HepG2 (cell line): ENCODE results near the gene RAP1GAP2. TPM values are rescaled to one million over a fixed set of nuclear protein-coding genes. Genes with fewer than 3 reads are reported as not detected.

Source experiments
- FOXO4 ChIP-seq: sonication (generic); formaldehyde crosslinking; conservative IDR thresholded peaks from 2 replicates; pipeline ENCODE4 v1.8.1; 2023; ENCODE audit warnings: missing genetic modification reagents
- KAT8 ChIP-seq: IDR thresholded peaks from 2 replicates; pipeline ENCODE4 v1.6.1; 2016; ENCODE audit warnings: missing genetic modification reagents, missing compliant biosample characterization
- NONO ChIP-seq, 2 experiments: fragments of 450-650 bp in 1 of 2; sonication (generic) in 1 of 2; formaldehyde crosslinking in 1 of 2; IDR thresholded peaks in 1 of 2; conservative IDR thresholded peaks in 1 of 2; 2 replicates each; pipeline versions ENCODE4 v1.6.1 to v1.8.0; 2017 to 2022; ENCODE audit warnings: mild to moderate bottlenecking in 1 of 2, missing genetic modification reagents in 1 of 2, moderate library complexity in 1 of 2
- SOX13 ChIP-seq, 3 experiments: fragments of 450-650 bp in 1 of 3; sonication (generic) in 1 of 3; formaldehyde crosslinking in 1 of 3; IDR thresholded peaks in 2 of 3; conservative IDR thresholded peaks in 1 of 3; 2 replicates each; pipeline versions ENCODE4 v1.5.0 to v1.6.1; 2016 to 2020; ENCODE audit warnings: antibody characterized with exemption in 1 of 3, mild to moderate bottlenecking in 1 of 3, missing compliant biosample characterization in 1 of 3, missing genetic modification reagents in 1 of 3, moderate library complexity in 1 of 3
- TP53 ChIP-seq: sonication (generic); formaldehyde crosslinking; conservative IDR thresholded peaks from 2 replicates; pipeline ENCODE4 v1.4.0; 2020; ENCODE audit warnings: missing genetic modification reagents
- ZBED4 ChIP-seq: sonication (generic); formaldehyde crosslinking; IDR thresholded peaks from 2 replicates; pipeline ENCODE4 v1.4.0; 2020; ENCODE audit warnings: missing genetic modification reagents, borderline replicate concordance
- ZFP37 ChIP-seq: sonication (generic); formaldehyde crosslinking; IDR thresholded peaks from 2 replicates; pipeline ENCODE4 v1.4.0; 2020; ENCODE audit warnings: missing genetic modification reagents, borderline replicate concordance
- polyA plus RNA-seq, 8 experiments: library from polyadenylated mRNA; depleted of rRNA in 3 of 8; stranded (reverse) in 7 of 8; unstranded in 1 of 8; fragments of >200 nt; fragmentation: Illumina TruSeq in 4 of 8; extraction: Trizol in 4 of 8; gene quantifications; 2 replicates each; pipeline versions ENCODE4 v1.2.1 to v1.2.3, GENCODE V29; 2011 to 2016; ENCODE audit warnings: low read depth in 4 of 8, missing spikeins in 1 of 8, mixed read lengths in 1 of 8; ENCODE audit not compliant: insufficient read depth in 1 of 8
- total RNA-seq, 5 experiments: library from RNA; depleted of rRNA; stranded (reverse); fragments of >200 nt; fragmentation: Illumina TruSeq; extraction: Trizol; gene quantifications; 2 replicates each; pipeline ENCODE4 v1.2.3, GENCODE V29; 2016; ENCODE audit warnings: low read depth in 1 of 5

RAP1GAP2 gene
- total and polyA plus RNA-seq, 2 of the 13 experiments (the other 11 are each of a cell fraction or from before 2014, with no cell fraction given) = 10.9 to 12.0 TPM

- TF ChIP-seq NONO (IDR thresholded peaks at IDR 0.05) (no peak), NONO (CRISPR knock-in tag; conservative IDR thresholded peaks at IDR 0.05) (no peak), ZFP37 (no peak), TP53 (CRISPR knock-in tag) (no peak), SOX13 (IDR thresholded peaks at IDR 0.05) (peak; percentile 69), SOX13 (CRISPR knock-in tag; conservative IDR thresholded peaks at IDR 0.05 in 1 of 2, IDR thresholded peaks at IDR 0.05 in 1 of 2) (peak in 1 of 2 experiments; percentile 92; a peak in 2 of 4 replicates), ZBED4 (CRISPR knock-in tag) (no peak), KAT8 (peak; percentile 46; the same call in 1 of the 2 replicates), FOXO4 (CRISPR knock-in tag) (no peak)
These were observed 158.7 kb downstream of the RAP1GAP2 start (continued) for GRCh38 chr17:2954898-2955445.
